HEK293T (cell line): ENCODE measurements around the gene GLIS2.

Source experiments
- ELF4 ChIP-seq: fragments of 450-650 bp; IDR thresholded peaks from 2 replicates; pipeline ENCODE4 v1.6.1; 2017; ENCODE audit warnings: antibody characterized with exemption
- FOXA1 ChIP-seq: fragments of 450-650 bp; IDR thresholded peaks from 2 replicates; pipeline ENCODE4 v1.6.1; 2016; ENCODE audit warnings: mild to moderate bottlenecking
- L3MBTL2 ChIP-seq: fragments of 450-650 bp; conservative IDR thresholded peaks from 2 replicates; pipeline ENCODE4 v1.6.1; 2016; ENCODE audit warnings: mild to moderate bottlenecking
- SP1 ChIP-seq: fragments of 450-650 bp; IDR thresholded peaks from 2 replicates; pipeline ENCODE4 v1.6.1; 2017
- TARDBP ChIP-seq: fragments of 450-650 bp; IDR thresholded peaks from 2 replicates; pipeline ENCODE4 v1.6.1; 2016

DNA sequence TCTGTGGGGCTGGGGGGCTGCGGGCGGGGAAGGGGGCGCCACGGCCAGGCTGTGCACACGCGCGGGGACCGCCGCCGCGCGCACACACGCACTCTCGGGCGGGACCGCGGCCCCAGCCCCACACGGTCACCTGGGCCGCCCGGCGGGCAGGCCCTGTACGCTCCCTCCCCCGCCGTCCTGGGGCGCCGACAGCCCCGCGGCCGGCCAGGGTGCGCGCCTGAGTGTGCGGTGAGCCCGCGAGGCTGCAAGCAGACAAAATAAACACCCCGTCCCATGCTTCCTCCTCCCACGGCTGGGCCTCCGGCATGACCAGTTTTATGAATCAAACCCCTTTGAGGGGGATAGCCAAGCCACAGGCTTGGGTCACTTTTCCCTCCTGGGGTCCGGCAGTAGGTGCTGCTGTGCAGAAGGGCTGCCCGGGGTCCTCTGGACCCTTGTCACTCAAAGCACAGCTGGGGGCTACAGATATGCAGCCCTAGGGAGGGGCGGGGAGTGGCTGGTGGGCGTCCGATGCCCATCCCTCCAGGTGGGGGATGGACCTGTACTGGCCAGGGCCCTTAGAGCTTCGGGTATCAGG, 56.2 kb downstream of the GLIS2 start:
- TF ChIP-seq TARDBP, result no peak
- TF ChIP-seq L3MBTL2, result no peak
- no peak for TF ChIP-seq SP1
- no peak for TF ChIP-seq ELF4
- TF ChIP-seq FOXA1, result no peak
